ENCODE results near the gene LSMEM2.
A peak's percentile ranks its signal among the peaks of the same experiment; 100 is the strongest.
"Not testable (repeated sequence)": the region's sequence is repeated elsewhere in the genome, so short reads cannot be mapped to it uniquely, and the experiment has no call there.

The LSMEM2 gene

DNA sequence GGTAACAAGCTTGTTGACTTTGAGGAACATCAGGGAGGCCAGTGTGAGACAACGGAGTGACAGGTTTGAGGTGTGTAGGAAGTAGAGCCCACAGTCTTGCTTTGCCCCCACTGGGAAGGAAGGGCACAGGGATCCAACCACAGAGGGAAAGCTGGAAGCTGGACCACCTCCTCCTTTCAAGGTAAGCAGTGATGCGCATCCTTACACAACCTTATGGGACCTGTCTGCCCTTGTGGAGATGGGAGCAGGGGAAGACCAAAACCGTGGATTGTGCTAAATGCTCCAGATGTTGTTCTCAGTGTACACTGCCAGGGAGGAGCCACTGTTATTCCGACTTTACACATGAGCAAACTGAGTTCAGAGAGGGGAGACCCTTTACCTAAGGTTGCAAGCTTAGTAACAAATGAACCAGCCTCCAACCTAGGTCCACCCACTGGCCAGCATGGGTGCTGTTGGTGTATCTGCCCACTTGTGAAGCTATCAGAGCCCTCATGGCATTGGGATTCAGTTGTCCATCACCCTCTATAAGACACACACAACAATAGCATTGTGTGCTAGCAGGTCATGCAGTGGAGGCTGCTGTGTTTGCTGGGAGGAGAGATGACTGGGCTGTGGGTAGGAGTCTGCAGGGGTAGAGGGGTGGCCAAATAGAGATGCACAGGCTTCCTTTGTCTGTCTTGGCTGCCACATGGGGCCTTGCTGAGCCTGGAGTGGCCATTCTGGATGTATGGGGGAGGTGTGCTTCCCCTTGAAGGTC, 586 bp upstream of the LSMEM2 start:
- no peak for DNase-seq (ENCODE audit: low spot score)

DNA sequence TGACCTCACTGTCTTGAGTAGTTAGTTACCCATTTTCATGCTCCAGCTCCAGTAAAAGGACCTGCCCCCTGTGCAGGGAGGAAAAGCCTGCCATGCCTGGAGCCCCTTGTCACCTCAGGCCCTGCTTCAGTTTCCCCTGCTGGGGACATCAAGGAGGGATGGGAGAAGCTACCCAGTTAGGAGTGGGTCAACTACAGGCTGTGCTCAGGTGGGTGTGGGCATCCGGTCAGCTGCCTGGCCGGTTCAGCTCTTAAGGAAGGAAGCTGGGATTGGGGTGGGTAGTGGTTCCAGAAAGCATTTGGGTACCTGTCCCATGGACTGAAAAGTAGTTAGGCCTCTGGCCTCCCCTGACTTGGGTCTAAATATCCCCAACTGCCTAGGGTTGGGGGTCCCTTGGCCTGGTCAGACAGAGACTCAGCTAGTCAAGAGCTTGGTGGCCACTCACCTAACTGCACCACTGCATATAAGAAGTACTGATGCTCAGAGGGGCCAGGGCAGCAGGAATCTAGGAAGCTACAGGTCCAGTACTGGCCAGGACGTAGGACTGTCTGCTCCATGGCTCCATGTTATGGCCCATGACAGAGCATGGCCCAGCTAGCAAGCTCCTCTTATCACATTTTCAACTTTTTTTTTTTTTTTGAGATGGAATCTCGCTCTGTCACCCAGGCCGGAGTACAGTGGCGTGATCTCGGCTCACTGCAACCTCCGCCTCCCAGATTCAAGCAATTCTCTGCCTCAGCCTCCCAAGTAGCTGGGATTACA, 549 bp downstream of the LSMEM2 start:
- DNase-seq (ENCODE audit: low spot score) = no peak

DNA sequence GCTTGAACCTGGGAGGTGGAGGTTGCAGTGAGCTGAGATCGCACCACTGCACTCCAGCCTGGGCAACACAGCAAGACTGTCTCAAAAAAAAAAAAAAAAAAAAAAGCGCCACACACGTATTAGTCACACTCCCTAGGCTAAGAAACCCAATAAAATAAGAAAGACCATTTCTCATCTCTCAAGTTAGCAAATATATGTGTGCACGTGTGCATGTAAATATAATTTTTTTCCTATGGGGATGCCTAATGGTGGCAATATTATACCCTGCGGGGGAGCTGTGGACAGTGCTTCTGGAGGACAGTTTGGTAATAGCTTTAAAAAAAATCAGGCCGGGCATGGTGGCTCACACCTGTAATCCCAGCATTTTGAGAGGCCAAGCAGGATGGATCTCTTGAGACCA, 5.2 kb downstream of the LSMEM2 start:
- DNase-seq (ENCODE audit: low spot score) = not testable (repeated sequence)

DNA sequence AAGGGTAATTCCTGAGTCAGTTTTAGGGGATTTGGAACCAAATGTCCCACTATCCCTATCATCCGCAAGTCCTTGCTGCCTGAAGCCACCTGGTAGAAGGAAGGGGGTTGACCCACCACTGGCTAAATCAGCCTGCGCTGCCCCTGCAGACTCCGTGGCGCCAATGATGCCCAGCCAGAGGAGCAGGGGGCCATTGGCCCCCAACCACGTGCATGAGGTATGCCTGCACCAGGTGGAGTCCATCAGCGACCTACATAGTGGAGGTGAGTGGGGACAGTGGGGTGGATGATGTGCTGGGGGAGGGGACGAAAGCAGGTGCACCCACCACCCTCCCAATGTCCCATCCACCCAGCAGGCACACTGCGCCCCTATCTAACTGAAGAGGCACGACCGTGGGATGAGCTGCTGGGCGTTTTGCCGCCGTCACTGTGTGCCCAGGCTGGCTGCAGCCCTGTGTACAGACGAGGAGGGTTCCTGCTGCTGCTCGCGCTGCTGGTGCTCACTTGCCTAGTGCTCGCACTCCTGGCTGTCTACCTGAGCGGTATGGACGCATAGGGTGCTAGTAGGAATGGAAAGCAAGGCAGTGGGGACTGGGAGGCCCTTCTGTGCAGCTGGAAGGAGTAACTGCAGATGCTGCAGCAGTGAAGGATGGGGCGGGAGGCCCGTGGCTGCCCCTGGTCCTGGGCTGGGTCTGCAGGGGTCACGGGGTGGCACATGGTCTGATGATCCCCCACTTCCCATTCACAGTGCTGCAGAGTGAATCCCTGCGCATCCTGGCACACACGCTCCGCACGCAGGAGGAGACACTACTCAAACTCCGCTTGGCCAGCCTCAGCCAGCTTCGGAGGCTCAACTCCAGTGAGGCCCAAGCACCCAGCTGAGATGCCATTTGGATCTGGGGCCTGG, 7.7 kb downstream of the LSMEM2 start:
- DNase-seq (ENCODE audit: low spot score) = no peak

DNA sequence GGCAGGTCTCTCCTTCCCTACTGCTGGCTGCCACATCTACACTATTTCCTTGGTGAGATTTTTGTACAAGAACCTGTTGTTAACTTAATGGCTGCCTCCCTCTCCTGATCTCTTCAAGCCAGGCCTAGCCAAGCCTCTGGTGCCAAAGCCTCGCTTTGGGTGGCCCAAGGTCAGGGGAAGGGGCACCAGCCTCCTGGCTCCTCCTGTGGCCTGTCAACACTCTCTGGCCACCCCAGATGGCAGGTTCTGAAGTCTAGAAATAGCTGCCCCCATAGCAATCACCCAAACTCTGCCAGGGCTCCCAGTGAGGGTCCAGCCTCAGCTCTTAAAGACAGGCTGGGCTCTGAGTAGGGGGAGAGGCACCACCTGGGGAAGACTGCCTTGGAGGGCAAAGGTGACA, 8.4 kb downstream of the LSMEM2 start:
- no peak for DNase-seq (ENCODE audit: low spot score)

DNA sequence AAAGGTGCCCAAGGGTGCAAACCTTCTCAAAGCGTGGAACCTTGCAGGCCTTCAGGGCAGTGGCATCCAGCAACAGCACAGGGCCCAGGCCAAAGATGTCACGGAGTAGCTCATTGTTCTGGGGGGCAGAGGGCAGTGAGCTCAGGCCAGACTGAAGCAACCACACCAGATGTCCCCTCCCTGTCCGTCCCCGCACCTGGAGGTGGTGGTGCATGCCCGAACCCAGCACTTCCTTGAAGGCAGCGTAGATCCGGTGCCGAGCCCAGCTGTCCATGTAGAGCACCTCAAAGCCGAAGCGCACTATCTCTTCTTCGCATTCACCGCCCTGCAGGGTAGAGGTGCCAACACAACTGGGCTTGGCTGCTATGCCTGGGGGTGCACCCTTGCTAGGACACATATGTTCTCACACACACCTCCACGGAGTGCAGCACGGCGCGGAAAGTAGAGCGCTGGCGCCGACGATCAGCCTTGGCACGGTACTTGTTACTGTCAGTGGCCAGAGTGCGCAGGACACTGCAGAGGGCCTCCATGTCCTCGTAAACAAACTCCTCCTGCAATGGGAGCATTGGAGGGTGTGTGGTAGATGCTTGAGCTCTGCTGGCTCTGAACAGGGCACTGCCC, 9.6 kb downstream of the LSMEM2 start:
- no peak for DNase-seq (ENCODE audit: low spot score)

DNA sequence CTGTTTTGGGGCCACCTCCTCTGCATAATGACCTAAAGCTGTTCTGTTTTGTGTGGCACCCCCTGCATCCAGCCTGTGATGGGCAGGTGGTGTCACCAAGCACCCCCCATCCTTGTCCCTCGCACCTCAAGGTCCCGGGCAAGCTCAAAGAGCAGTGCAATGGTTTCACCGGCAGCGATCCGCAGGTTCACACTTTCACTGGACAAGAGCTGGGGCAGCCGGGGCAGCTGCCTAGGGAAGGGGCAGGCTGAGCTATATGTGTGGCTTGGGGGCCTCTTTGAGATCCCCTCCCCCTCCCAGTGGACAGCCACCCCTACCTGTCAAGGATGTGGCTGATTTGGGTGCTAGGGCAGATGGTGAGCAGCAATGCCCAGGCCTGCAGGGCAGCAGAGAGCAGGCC, 10.2 kb downstream of the LSMEM2 start:
- DNase-seq (ENCODE audit: low spot score) = no peak

DNA sequence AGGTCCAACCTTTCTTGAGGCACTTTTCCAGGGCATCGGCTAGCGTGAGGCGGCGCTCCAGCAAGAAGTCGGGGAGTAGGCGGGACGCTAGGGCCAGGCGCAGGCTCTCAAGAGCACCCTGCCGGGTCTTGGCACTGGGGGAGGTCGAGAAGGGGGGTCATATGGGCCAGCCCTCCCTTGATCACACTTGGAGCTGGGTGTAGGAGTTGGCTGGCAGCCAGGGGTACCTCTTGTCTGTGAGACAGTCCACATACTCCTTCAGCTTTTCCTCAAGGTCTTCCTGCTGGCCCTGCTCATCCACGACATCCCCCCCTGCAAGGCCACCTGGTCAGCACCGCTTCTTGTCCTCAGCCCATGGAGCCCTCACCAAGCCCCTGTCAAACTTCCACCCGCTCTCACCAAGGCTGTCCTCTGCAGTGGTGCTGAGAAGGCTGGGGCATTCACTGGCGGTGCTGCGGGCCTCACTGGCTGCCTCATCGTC, 11.3 kb downstream of the LSMEM2 start:
- no peak for DNase-seq (ENCODE audit: low spot score)

DNA sequence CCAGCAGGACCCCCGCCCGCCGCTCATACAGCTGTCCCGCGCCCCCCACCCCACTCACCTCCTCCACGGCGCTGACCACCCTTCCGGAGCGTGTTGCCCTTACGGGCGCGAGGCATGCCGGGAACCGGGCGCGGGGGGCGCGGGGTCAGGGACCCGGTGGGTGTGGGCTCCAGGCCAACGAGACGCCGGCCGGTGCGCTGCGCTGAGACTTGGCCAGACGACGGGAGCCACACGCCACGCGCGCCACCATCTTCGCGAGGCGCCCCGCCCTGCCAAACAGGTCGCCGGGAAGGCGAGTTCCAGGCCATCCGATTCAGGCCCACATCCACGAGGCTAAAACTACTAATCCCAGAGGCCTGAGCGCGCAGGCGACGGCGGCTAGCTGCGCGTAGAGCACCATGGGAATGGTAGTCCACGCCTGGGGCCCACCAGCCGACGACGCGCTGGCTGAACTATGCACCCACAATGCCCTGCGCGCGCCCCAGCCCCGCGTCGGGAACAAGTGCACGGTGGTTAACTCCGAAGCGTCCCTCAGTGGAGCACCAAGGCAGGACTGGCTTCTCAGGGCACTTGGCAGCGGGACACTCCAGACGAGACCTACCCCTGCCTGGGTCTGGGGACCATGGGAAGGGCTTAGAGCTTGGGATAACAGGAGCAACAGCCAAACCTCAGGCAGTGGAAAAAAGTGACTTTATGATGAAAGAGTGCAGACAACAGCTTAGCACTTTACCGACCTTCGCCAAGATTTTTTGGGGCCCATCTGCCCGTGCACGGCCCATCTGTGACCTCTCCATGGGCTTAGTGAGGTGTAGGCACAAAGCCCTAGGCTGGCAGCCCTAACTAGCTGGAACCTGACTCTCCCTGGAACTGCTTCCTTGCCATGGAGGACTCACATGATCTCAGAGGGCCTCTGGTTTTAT, 13.5 kb downstream of the LSMEM2 start, which contains the start of gene IFRD2:
Gene IFRD2 (minus strand): TSS at position 271 of the 920 bp plus-strand sequence. CDS start 155 bp downstream, at position 116.
- peak; percentile 94 for DNase-seq (ENCODE audit: low spot score)

DNA sequence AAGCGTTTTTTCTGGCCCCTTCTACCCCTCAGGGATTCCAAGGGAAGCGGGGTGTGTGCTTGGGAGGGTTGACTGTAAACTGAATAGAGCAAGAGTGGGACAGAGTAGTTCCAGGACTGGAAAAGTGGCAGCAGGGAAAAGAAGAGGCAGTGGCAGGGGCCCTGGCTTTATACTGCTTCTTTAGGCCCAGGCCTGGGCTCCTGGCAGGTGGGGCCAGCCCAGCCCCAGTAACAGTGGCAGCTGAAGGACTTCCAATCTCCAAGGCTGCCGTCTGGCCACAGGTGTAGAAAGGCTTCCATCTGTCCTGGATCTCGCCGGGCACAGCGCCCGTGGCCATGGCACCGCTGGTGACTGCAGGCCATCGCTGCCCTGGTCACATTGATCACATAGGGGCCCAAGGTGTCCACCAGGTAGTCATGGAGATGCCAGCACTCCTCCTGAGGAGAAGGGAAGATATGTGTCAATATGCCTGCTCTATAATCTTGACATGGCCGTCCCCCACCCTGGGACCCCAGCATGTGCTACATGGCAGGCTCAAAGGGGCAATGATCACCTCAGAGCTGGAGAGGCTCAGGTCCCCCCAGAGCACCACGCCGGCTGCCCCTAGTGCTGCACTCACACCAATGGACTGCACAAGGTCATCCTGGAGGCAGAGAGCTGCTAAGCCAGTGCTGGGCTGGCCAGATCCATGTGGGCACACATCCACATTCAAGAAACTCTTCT, 14.4 kb downstream of the LSMEM2 start:
- no peak for DNase-seq (ENCODE audit: low spot score)

DNA sequence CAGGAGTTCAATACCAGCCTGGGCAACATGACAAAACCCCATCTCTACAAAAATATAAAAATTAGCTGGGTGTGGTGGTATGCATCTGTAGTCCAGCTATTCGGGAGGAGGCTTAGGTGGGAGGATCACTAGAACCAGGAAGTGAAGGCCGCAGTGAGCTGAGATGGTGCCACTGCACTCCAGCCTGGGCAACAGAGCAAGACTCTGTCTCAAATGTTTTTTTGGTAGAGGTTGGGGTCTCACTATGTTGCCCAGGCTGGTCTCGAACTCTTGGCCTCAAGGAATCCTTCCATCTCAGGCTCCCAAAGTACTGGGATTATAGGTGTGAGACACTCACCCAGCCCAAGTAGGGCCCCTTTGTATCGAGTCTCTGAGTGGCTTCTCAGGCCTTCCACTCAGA, 15.2 kb downstream of the LSMEM2 start:
- DNase-seq (ENCODE audit: low spot score) = no peak

DNA sequence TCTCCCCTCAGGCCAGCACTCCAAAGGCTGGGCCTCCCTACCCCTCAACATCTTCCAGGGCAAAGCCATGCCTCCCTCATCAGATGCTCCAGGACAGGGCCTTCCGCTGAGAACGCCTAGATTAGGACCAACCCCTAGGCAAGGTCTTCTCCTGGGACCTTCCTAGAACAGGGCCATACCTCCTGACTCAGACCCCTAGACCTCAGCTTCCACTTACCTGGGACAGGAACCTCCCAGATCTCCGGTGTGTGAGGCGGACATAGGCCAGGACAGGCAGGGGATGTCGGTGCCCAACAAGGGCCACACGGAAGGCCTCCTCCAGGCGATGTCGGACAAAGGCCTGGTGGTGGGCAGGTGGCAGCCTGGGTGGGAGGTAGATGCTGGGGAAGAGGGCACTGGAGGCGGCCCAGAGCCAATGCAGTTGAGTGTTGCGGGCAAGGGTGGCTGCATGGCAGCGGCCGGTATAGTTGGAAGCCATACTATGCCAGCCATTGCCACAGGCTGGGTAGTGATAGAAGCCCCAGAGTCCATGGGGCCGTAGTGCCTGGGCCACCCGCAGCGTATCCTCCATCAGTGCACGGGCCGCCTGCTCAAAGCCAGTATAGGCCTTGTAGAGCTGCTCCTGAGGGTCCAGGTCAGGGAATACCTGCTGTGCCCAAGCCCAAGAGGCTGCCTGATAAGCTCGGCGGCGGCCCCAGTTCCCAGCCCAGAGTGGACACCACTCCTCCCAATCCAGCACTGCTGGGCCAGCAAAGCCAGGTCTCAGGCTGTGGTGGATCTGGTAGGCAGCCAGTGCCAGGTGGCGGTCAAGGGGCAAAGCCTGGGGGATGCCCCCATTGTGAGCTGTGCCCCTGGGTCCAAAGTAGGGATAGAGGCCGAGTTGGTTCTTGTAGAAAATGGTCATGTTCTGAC, 15.9 kb downstream of the LSMEM2 start:
- no peak for DNase-seq (ENCODE audit: low spot score)

DNA sequence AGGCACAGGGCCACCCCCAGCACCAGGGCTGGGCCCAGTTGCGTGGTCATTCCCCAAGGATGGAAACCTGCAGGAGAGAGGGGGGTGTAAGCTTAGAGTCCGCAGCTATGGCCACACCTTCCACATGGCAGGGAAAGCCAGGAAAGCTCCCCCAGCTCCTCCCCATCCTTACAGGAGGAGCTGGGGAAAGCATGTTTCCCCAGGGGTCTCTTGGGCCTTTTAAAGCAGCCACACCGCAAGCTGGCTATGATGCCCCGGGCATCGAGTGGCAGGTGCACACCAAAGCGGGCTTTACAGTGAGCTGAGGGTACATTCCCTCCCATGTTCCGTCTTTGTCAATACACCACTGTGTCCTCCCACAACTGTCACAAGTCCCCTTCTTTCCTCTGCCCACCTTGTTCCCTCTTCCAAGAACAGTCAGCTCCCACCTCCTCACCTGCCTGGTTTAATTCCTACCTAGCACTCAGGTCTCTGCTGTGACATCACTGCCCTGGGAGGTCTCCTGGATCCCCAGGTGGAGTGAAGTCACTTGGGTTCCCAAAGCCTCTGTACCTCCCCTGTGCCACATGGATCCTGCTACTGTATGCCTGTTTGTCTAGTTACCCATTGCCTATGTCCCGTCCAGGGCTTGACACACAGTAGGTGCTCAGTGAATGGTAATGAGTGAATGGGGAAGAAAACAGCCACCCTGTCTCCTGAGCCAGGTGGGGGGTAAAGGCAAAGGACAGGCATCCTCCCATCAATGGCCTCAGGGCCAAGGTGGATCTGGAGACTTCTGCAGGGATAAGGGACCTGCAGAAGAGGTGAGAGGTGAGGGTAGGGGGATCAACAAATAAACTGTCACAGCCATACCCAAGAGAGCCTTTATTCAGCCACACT, 16.9 kb downstream of the LSMEM2 start:
- no peak for DNase-seq (ENCODE audit: low spot score)

DNA sequence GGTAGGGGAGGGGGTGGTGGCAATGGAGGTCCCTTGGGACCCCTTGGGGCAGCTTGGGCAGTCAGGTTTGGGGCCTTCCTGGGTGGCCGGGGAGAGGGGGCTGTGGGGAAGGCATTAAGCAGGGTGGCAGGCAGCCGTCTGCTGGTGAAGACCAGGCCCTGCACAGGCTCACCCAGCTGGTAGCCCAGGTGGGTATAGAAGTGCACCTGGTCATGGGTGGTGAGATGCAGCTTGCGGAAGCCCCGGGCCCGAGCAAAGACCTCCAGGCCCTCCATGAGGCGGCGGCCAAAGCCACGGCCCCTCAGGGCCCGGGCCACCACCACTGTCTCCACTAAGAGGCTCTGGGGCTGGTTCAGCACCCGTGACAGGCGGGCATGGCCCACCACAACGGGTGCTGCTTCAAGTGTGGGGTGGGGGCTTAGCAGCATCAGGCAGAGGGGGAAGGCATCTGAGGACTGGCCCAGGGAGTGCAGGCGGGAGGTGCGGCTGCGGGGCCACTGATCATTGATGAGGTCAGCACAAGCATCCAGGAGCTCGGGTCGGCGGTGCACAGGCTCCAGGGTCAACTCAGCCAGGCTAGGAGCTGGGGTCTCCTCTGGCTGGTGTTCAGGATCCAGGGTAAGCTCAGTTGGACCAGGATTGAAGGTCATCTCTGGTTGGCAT, 18.0 kb downstream of the LSMEM2 start:
- DNase-seq (ENCODE audit: low spot score) = no peak

DNA sequence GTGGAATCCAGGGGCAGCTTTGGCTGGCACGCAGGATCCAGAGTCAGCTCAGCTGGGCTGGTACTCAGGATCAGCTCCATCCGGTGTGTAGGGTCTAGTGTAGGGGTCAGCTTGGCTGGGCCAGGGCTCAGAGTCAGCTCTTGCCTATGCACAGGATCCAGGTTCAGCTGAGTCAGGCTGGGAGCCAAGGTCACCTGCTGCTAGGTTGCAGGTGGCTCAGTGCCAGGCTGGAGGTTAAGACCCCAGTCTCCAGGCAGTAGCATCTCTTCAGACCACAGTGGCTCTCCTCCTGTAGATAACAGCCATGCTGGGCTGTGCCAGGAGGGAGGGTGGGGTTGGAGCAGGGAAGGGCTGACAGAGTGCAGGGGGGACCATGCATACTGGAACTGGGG, 18.5 kb downstream of the LSMEM2 start:
- DNase-seq (ENCODE audit: low spot score) = no peak

DNA sequence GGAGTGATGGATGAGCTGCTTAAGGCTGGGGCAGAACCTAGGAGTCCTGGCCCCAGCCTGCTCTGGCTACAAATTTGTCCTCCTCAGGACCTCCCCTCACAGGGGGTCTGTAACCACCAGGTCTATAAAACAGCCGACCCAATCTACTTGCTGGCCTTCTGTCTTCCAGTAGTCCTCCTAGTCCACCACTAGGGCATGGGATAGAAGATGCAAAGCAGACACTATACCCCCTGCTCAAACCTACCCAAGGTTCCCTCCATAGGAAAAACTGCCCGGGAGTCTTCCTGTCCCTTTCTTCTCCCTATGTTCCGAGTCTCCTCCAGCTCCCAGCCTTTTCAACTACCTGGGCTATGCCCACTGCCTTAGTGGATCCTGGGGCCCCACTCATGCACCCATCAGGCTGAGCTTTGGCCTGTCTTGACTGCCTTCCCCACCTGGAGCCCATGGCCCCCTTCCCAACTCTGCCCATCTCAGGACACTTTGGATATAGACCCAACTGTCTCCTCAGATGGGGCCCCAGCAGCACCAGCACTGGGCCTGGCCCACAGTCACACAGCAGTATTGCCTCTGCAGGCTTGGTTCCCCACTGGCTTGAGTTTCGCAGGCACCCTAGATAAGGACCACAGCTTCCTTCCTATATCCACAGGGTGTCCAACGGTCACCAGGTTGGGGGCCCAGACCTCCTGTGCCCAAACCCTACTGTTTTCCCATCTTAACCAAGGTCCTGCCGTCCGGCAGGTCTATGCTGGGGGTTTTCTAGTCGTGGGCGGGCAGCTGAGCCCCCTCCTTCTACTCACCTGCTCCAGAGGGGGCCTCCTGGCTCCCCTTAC, 19.2 kb downstream of the LSMEM2 start:
- DNase-seq (ENCODE audit: low spot score) = no peak
